Measurements from ENCODE around the gene STUM. TPM values are rescaled to one million over a fixed set of nuclear protein-coding genes. Genes with fewer than 3 reads are reported as not detected.
A peak's percentile ranks its signal among the peaks of the same experiment; 100 is the strongest.

STUM gene
- total and polyA plus RNA-seq, 10 of the 15 experiments (the other 5 are each of a cell fraction or from before 2014, with no cell fraction given), result under 0.01 to 0.15 (median 0.09) TPM; not detected in 5

- TF ChIP-seq E2F8 (IDR thresholded peaks at IDR 0.05; ENCODE audit: low read depth, partially characterized antibody) (no peak), ELK1 (IDR thresholded peaks at IDR 0.05; ENCODE audit: low read depth, low read length) (no peak), TCF7 (IDR thresholded peaks at IDR 0.05; ENCODE audit: borderline replicate concordance) (no peak), IKZF1 (conservative IDR thresholded peaks at IDR 0.05) (peak; percentile 76), FOXK2 (IDR thresholded peaks at IDR 0.05) (no peak), TCF12 (IDR thresholded peaks at IDR 0.05; ENCODE audit: low read depth, low read length) (peak; percentile 51; the same call in 1 of the 2 replicates), CTCF (IDR thresholded peaks at IDR 0.05 in 2 of 3, conservative IDR thresholded peaks at IDR 0.05 in 1 of 3; ENCODE audit: control insufficient read depth in 2 of 3, extremely low read depth in 1 of 3, insufficient read depth in 1 of 3, low read depth in 3 of 3, low read length in 3 of 3) (no peak), SIX5 (IDR thresholded peaks at IDR 0.05; ENCODE audit: low read depth, low read length, severe bottlenecking) (no peak), PKNOX1 (IDR thresholded peaks at IDR 0.05) (no peak), SPI1 (IDR thresholded peaks at IDR 0.05; ENCODE audit: borderline replicate concordance, insufficient read depth, low read depth, low read length) (no peak), KAT2A (conservative IDR thresholded peaks at IDR 0.05; ENCODE audit: control insufficient read depth, low read depth, low read length) (no peak), POU2F2 (IDR thresholded peaks at IDR 0.05; ENCODE audit: borderline replicate concordance, low read depth, low read length) (no peak), PML (IDR thresholded peaks at IDR 0.05; ENCODE audit: low read length) (no peak), RCOR1 (conservative IDR thresholded peaks at IDR 0.05; ENCODE audit: low read depth, low read length) (no peak), HDAC2 (IDR thresholded peaks at IDR 0.05) (no peak), POLR2AphosphoS2 (IDR thresholded peaks at IDR 0.05; ENCODE audit: low read depth, low read length) (no peak), YY1 (IDR thresholded peaks at IDR 0.05; ENCODE audit: low read depth, low read length) (no peak), NR2F1 (conservative IDR thresholded peaks at IDR 0.05) (peak; percentile 90), JUNB (IDR thresholded peaks at IDR 0.05) (peak; percentile 59; the same call in 1 of the 2 replicates), TCF3 (IDR thresholded peaks at IDR 0.05; ENCODE audit: borderline replicate concordance, insufficient read depth, low read depth, low read length) (0 out of 2 replicates have a peak, but pooled peaks have one; percentile 24)
- TF ChIP-seq, protein P1, sequence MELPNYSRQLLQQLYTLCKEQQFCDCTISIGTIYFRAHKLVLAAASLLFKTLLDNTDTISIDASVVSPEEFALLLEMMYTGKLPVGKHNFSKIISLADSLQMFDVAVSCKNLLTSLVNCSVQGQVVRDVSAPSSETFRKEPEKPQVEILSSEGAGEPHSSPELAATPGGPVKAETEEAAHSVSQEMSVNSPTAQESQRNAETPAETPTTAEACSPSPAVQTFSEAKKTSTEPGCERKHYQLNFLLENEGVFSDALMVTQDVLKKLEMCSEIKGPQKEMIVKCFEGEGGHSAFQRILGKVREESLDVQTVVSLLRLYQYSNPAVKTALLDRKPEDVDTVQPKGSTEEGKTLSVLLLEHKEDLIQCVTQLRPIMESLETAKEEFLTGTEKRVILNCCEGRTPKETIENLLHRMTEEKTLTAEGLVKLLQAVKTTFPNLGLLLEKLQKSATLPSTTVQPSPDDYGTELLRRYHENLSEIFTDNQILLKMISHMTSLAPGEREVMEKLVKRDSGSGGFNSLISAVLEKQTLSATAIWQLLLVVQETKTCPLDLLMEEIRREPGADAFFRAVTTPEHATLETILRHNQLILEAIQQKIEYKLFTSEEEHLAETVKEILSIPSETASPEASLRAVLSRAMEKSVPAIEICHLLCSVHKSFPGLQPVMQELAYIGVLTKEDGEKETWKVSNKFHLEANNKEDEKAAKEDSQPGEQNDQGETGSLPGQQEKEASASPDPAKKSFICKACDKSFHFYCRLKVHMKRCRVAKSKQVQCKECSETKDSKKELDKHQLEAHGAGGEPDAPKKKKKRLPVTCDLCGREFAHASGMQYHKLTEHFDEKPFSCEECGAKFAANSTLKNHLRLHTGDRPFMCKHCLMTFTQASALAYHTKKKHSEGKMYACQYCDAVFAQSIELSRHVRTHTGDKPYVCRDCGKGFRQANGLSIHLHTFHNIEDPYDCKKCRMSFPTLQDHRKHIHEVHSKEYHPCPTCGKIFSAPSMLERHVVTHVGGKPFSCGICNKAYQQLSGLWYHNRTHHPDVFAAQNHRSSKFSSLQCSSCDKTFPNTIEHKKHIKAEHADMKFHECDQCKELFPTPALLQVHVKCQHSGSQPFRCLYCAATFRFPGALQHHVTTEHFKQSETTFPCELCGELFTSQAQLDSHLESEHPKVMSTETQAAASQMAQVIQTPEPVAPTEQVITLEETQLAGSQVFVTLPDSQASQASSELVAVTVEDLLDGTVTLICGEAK (IDR thresholded peaks at IDR 0.05; ENCODE audit: borderline replicate concordance), result no peak
Measured at GRCh38 chr1:226643177-226643576, 94.6 kb downstream of the STUM start (continued).
